Measurements from ENCODE around the gene TP73. TPM values are rescaled to one million over a fixed set of nuclear protein-coding genes. Genes with fewer than 3 reads are reported as not detected.

The TP73 gene
- total RNA-seq, 1 experiment from 2014 or later = 6.9 TPM

DNA sequence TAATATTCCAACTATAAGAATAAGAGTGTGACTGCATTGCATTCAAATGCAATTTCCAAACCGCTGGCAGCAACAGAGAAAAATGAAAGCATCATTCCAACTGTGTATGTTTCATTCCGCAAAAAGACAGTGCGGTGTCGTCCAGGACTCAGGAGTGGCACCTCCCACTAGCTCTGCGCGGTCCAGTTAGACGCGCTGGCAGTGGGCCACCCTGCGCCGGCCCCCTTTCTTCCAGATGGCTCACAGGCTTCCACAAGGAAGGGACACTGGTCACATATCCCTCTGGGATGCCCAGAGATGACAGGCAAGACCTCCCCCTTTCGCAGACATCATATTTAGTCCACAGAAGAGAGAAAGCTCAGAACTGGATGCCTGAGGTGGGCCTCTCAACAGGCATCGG, 14.3 kb upstream of the TP73 start:
- H3K4me1 ChIP-seq (replicated peaks; ENCODE audit: insufficient read depth) = no peaks in the 10 kb centered on the region
- no peak overlapping the region for H3K4me3 ChIP-seq
- H3K9me3 ChIP-seq (ENCODE audit: insufficient read depth, low read depth) = no peaks in the 10 kb centered on the region
- no peak overlapping the region for H2AFZ ChIP-seq
- no peaks in the 10 kb centered on the region for H3F3A ChIP-seq (ENCODE audit: insufficient read depth, low read depth)
- no peaks in the 10 kb centered on the region for H3K79me2 ChIP-seq (ENCODE audit: low read depth)
- H3K27ac ChIP-seq = no peak overlapping the region
- CTCF ChIA-PET = no interaction called here
- H3K9me2 ChIP-seq (ENCODE audit: insufficient read depth) = no peaks in the 10 kb centered on the region
- H4K20me1 ChIP-seq (ENCODE audit: insufficient read depth) = no peaks in the 10 kb centered on the region
- intact Hi-C loops (cut with micrococcal nuclease; ENCODE audit: unreplicated experiment) = no loop called here
- POLR2A ChIA-PET (ENCODE audit: unreplicated experiment) = no interaction called here
- no peak for TF ChIP-seq EZH2 (IDR thresholded peaks at IDR 0.05; ENCODE audit: low read depth)
- TF ChIP-seq, protein P1, sequence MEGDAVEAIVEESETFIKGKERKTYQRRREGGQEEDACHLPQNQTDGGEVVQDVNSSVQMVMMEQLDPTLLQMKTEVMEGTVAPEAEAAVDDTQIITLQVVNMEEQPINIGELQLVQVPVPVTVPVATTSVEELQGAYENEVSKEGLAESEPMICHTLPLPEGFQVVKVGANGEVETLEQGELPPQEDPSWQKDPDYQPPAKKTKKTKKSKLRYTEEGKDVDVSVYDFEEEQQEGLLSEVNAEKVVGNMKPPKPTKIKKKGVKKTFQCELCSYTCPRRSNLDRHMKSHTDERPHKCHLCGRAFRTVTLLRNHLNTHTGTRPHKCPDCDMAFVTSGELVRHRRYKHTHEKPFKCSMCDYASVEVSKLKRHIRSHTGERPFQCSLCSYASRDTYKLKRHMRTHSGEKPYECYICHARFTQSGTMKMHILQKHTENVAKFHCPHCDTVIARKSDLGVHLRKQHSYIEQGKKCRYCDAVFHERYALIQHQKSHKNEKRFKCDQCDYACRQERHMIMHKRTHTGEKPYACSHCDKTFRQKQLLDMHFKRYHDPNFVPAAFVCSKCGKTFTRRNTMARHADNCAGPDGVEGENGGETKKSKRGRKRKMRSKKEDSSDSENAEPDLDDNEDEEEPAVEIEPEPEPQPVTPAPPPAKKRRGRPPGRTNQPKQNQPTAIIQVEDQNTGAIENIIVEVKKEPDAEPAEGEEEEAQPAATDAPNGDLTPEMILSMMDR (conservative IDR thresholded peaks at IDR 0.05) = no peak
- H3K4me2 ChIP-seq = no peak overlapping the region
- no peak for DNase-seq
- no peaks in the 10 kb centered on the region for H3K27me3 ChIP-seq (ENCODE audit: insufficient read depth, low read depth)
- no peaks in the 10 kb centered on the region for H3K36me3 ChIP-seq (ENCODE audit: low read depth)
- no TSS peak for BruUV-seq (replicated peaks)

DNA sequence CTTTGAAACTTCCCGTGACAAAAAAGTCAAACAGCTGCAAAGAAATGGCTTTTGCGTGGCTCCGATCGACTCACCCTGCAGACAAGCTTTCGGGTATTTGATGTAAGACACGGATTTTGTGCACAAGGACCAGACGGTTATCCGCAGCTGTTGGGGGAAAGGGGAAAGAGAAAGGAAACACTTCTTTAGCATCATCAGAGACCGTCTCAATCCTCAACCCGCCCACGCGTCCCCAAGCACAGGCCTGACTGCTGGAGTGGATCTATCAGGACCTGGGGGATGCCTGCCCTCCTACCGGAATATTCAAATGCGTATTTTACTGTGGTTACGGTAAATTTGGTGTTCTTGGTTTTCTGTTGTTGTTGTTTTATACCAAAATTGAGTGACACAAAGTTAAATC, 13.6 kb upstream of the TP73 start:
- H3K9me3 ChIP-seq (ENCODE audit: insufficient read depth, low read depth) = no peaks in the 10 kb centered on the region
- POLR2A ChIA-PET (ENCODE audit: unreplicated experiment) = no interaction called here

DNA sequence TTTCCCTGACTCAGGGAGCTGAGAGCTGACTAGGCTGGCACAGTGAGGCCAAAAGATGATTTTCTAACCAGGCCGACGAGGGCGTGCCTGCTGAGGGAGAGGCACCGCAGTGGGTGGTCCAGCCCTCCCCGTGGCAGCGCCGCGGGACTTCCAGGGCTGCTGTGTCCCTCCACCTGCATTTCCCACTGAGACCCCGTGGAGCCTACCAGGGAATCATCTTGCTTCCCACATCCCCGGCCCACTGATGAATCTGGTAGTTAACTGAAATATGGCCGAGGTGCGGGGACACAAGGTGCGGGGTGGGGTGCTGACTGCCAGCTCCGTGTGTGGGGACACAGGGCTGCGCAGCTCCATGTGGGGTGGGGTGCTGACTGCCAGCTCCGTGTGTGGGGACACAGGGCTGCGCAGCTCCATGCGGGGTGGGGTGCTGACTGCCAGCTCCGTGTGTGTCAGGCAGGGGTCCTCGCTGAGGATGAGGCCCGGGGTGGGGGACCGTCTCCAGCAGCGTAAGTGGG, 12.9 kb upstream of the TP73 start:
- no peak for DNase-seq
- H3K4me3 ChIP-seq = no peak overlapping the region
- CTCF ChIA-PET = no interaction called here
- intact Hi-C loops (cut with micrococcal nuclease; ENCODE audit: unreplicated experiment) = no loop called here
- H2AFZ ChIP-seq = no peak overlapping the region
- no peaks in the 10 kb centered on the region for H4K20me1 ChIP-seq (ENCODE audit: insufficient read depth)
- no peaks in the 10 kb centered on the region for H3K36me3 ChIP-seq (ENCODE audit: low read depth)
- no peaks in the 10 kb centered on the region for H3K9me3 ChIP-seq (ENCODE audit: insufficient read depth, low read depth)
- no peak overlapping the region for H3K27ac ChIP-seq
- no TSS peak for BruUV-seq (replicated peaks)
- no peak overlapping the region for H3K4me2 ChIP-seq
- H3F3A ChIP-seq (ENCODE audit: insufficient read depth, low read depth) = no peaks in the 10 kb centered on the region
- H3K79me2 ChIP-seq (ENCODE audit: low read depth) = no peaks in the 10 kb centered on the region
- no peak for TF ChIP-seq EZH2 (IDR thresholded peaks at IDR 0.05; ENCODE audit: low read depth)
- no peaks in the 10 kb centered on the region for H3K4me1 ChIP-seq (replicated peaks; ENCODE audit: insufficient read depth)
- H3K9me2 ChIP-seq (ENCODE audit: insufficient read depth) = no peaks in the 10 kb centered on the region
- POLR2A ChIA-PET (ENCODE audit: unreplicated experiment) = no interaction called here
- no peaks in the 10 kb centered on the region for H3K27me3 ChIP-seq (ENCODE audit: insufficient read depth, low read depth)

More for the DNA sequence above, 13.6 kb upstream of the TP73 start:
- no TSS peak for BruUV-seq (replicated peaks)
- TF ChIP-seq EZH2 (IDR thresholded peaks at IDR 0.05; ENCODE audit: low read depth) = no peak
- TF ChIP-seq, protein P1 (conservative IDR thresholded peaks at IDR 0.05) = no peak
- Histone ChIP-seq H3K27ac (no peak overlapping the region), H2AFZ (no peak overlapping the region), H4K20me1 (ENCODE audit: insufficient read depth) (no peaks in the 10 kb centered on the region), H3K36me3 (ENCODE audit: low read depth) (no peaks in the 10 kb centered on the region), H3K4me2 (no peak overlapping the region), H3K4me1 (replicated peaks; ENCODE audit: insufficient read depth) (no peaks in the 10 kb centered on the region), H3K4me3 (no peak overlapping the region), H3F3A (ENCODE audit: insufficient read depth, low read depth) (no peaks in the 10 kb centered on the region), H3K27me3 (ENCODE audit: insufficient read depth, low read depth) (no peaks in the 10 kb centered on the region), H3K79me2 (ENCODE audit: low read depth) (no peaks in the 10 kb centered on the region), H3K9me2 (ENCODE audit: insufficient read depth) (no peaks in the 10 kb centered on the region)
- intact Hi-C loops (cut with micrococcal nuclease; ENCODE audit: unreplicated experiment) = no loop called here
- CTCF ChIA-PET = no interaction called here
- no peak for DNase-seq

DNA sequence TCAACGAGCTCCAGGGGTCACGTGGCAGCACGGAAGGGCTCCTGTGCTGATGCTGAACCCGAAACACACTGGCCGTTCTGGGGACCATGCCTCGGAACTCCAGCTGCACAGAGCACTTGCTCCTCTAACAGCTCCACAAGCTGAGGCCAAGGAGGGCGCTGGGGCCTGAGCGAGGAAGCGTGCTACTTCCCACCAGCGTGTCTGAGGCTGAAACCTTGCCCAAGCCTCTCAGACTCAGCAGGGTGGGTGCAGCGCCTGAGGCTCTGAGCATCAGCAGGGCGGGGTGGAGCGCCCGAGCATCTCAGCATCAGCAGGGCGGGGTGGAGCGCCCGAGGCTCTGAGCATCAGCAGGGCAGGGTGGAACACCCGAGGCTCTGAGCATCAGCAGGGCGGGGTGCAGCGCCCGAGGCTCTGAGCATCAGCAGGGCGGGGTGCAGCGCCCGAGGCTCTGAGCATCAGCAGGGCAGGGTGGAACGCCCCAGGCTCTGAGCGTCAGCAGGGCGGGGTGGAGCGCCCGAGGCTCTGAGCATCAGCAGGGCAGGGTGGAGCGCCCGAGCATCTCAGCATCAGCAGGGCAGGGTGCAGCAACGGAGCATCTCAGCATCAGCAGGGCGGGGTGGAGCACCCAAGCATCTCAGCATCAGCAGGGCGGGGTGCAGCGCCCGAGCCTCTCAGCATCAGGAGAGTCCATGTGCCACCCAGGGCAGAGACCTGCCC, 12.0 kb upstream of the TP73 start:
- CTCF ChIA-PET = no interaction called here

More for the DNA sequence above, 12.0 kb upstream of the TP73 start:
- no TSS peak for BruUV-seq (replicated peaks)
- Histone ChIP-seq H3K9me3 (ENCODE audit: insufficient read depth, low read depth) (no peaks in the 10 kb centered on the region), H3K36me3 (ENCODE audit: low read depth) (no peaks in the 10 kb centered on the region), H3K4me2 (no peak overlapping the region), H3K9me2 (ENCODE audit: insufficient read depth) (no peaks in the 10 kb centered on the region), H3K27ac (no peak overlapping the region), H2AFZ (no peak overlapping the region), H3K79me2 (ENCODE audit: low read depth) (no peaks in the 10 kb centered on the region), H3K27me3 (ENCODE audit: insufficient read depth, low read depth) (no peaks in the 10 kb centered on the region), H3K4me1 (replicated peaks; ENCODE audit: insufficient read depth) (no peaks in the 10 kb centered on the region), H4K20me1 (ENCODE audit: insufficient read depth) (no peaks in the 10 kb centered on the region), H3F3A (ENCODE audit: insufficient read depth, low read depth) (no peaks in the 10 kb centered on the region), H3K4me3 (no peak overlapping the region)
- no peak for DNase-seq
- POLR2A ChIA-PET (ENCODE audit: unreplicated experiment) = no interaction called here
- TF ChIP-seq, protein P1 (conservative IDR thresholded peaks at IDR 0.05) = no peak
- TF ChIP-seq EZH2 (IDR thresholded peaks at IDR 0.05; ENCODE audit: low read depth) = no peak
- intact Hi-C loops (cut with micrococcal nuclease; ENCODE audit: unreplicated experiment) = no loop called here
